Stimulated activated naive CD8-positive, alpha-beta T cell treated with anti-CD3 and anti-CD28 coated beads, Interleukin-15, amount 100 ng/mL, for 72 hours (primary cell): ENCODE data around the gene SCGB1A1.
"Not testable (repeated sequence)": the region's sequence is repeated elsewhere in the genome, so short reads cannot be mapped to it uniquely, and the experiment has no call there.

Experiments
- ATAC-seq: fragments of 150-1000 bp; cut with Tn5 transposase; 2 replicates; pipeline ENCODE4 v1.10.0; 2021; ENCODE audit warnings: mild to moderate bottlenecking, moderate library complexity
- DNase-seq, 2 donors: peaks; one replicate each; pipeline ENCODE4 v3.0.0; 2021 to 2022
- H3K27ac Mint-ChIP-seq, 2 donors: one replicate each; pipeline ENCODE4 v1.8.0; 2022; ENCODE audit warnings: mild to moderate bottlenecking in 2 of 2, mixed read lengths in 2 of 2, moderate library complexity in 2 of 2
- H3K27me3 Mint-ChIP-seq: one replicate; pipeline ENCODE4 v1.8.0; 2022; ENCODE audit warnings: mixed read lengths
- H3K4me1 Mint-ChIP-seq: one replicate; pipeline ENCODE4 v1.8.0; 2022; ENCODE audit warnings: mild to moderate bottlenecking, mixed read lengths
- H3K4me3 Mint-ChIP-seq, 2 donors: one replicate each; pipeline ENCODE4 v1.8.0; 2022; ENCODE audit warnings: mild to moderate bottlenecking in 2 of 2, mixed read lengths in 2 of 2, moderate library complexity in 1 of 2
- H3K9me3 Mint-ChIP-seq, 2 donors: one replicate each; pipeline ENCODE4 v1.8.0; 2022; ENCODE audit warnings: mixed read lengths in 2 of 2

The SCGB1A1 gene

DNA sequence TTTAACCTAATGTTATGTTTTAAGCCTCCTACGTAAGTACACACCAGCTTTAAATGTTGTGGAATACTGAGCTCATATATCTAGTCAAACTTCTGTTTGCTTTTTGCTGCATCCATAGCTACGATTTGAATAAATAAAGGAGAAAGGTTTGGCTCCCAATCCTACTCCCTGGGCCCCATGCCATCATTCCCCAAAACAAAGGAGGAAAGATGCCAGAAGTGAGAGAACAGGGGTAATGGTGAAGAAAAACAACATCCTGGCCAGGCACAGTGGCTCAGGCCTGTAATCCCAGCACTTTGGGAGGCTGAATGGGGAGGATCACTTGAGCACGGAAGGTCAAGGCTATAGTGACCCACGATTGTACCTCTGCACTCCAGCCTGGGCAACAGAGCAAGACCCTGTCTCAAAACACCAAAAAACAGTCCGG, 26.5 kb downstream of the SCGB1A1 start:
- DNase-seq (no peak), ATAC-seq (no peak)
- Mint-ChIP-seq H3K27ac (no peak overlapping the region), H3K4me3 (no peak overlapping the region), H3K4me1 (peaks cover 12% of the 10 kb centered on the region), H3K9me3 (no peaks in the 10 kb centered on the region), H3K27me3 (peaks cover 43% of the 10 kb centered on the region)

GRCh38 chr11:62446091-62446490, 27.3 kb downstream of the SCGB1A1 start:
- peaks cover 12% of the 10 kb centered on the region for H3K4me1 Mint-ChIP-seq
- H3K4me3 Mint-ChIP-seq, result no peak overlapping the region
- no peaks in the 10 kb centered on the region for H3K9me3 Mint-ChIP-seq
- peaks cover 43% of the 10 kb centered on the region for H3K27me3 Mint-ChIP-seq
- no peak for DNase-seq
- no peak for ATAC-seq
- H3K27ac Mint-ChIP-seq, result no peak overlapping the region

DNA sequence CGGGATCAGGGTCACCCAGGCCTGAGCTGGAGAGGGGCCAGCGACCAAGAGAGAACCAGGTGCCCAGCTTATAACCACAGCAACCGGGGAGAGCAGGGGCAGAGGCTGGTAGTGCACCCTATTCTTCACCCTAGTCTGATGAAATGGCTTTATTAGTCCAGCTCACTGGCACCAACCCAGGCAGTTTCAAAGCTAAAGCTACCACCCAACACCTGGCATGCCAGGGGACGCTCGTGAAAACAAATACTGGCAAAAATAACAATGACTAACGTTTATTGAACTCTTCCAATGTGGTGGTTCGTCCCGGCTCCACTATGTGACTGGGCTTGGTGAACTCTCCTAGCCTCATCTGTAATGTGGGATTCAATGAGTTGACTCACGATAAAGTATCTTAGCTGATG, 30.6 kb downstream of the SCGB1A1 start:
- Mint-ChIP-seq H3K4me3 (no peak overlapping the region), H3K27ac (no peak overlapping the region), H3K4me1 (peaks cover 3% of the 10 kb centered on the region), H3K9me3 (no peaks in the 10 kb centered on the region), H3K27me3 (peaks cover 34% of the 10 kb centered on the region)
- DNase-seq, result no peak
- ATAC-seq, result no peak

GRCh38 chr11:62449912-62450311, 31.1 kb downstream of the SCGB1A1 start:
- H3K27ac Mint-ChIP-seq, ATAC-seq, H3K4me1 Mint-ChIP-seq, H3K9me3 Mint-ChIP-seq, DNase-seq, H3K4me3 Mint-ChIP-seq: not testable (repeated sequence)
- H3K27me3 Mint-ChIP-seq, result peaks cover 30% of the 10 kb centered on the region

- Mint-ChIP-seq H3K4me1 (no peaks in the 10 kb centered on the region), H3K27ac (no peak overlapping the region), H3K4me3 (no peak overlapping the region), H3K9me3 (no peaks in the 10 kb centered on the region), H3K27me3 (peaks cover 26% of the 10 kb centered on the region)
- ATAC-seq (no peak), DNase-seq (no peak)
Observed at GRCh38 chr11:62450543-62451240, 31.9 kb downstream of the SCGB1A1 start.

DNA sequence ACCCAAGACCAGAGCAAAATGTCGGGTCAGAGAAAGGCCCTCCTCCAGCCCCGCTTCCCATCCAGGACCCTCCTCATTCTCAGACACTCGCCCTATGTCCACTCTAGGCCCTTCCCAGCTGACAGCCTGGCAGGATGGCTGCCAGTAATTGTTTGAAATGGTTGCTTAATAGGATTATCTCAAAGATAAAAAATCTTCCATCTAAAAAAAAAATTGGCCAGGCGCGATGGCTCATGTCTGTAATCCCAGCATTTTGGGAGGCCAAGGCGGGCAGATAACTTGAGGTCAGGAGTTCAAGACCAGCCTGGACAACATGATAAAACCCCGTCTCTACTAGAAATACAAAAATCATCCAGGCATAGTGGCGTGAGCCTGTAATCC, 32.4 kb downstream of the SCGB1A1 start:
- no peak overlapping the region for H3K27ac Mint-ChIP-seq
- DNase-seq, result no peak
- H3K9me3 Mint-ChIP-seq, result no peaks in the 10 kb centered on the region
- no peak overlapping the region for H3K4me3 Mint-ChIP-seq
- H3K4me1 Mint-ChIP-seq, result no peaks in the 10 kb centered on the region
- peaks cover 21% of the 10 kb centered on the region for H3K27me3 Mint-ChIP-seq
- no peak for ATAC-seq

GRCh38 chr11:62452261-62452660, 33.4 kb downstream of the SCGB1A1 start:
- Mint-ChIP-seq H3K4me3 (no peak overlapping the region), H3K9me3 (no peaks in the 10 kb centered on the region), H3K4me1 (no peaks in the 10 kb centered on the region), H3K27ac (no peak overlapping the region), H3K27me3 (peaks cover 13% of the 10 kb centered on the region)
- ATAC-seq (no peak), DNase-seq (no peak)

DNA sequence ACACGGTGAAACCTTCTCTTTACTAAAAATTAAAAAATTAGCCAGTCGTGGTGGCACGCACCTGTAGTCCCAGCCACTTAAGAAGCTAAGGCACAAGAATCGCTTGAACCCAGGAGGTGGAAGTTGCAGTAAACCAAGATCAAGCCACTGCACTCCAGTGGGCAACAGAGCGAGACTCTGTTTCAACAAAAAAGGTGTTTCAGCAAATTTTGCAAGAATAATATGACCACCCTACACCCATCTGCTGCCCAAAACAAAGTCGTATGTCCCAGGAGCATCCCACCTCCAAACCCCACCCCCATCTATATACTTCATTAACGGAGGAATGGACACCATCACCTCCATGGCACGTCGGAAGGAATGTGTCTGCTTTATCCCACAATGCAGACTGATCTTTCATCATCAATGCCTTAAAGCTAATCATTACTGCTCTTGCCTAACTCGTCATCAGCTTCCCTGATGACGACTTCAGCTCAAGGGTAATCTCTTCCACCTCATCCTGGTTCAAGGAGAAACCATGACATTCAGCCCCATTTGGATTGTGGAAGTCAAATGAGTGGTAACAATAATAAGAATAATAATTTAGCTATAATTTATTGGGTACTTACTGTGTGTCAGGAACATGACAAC, 34.1 kb downstream of the SCGB1A1 start:
- no peaks in the 10 kb centered on the region for H3K9me3 Mint-ChIP-seq
- DNase-seq, result no peak

GRCh38 chr11:62456630-62457029, 37.8 kb downstream of the SCGB1A1 start:
- Mint-ChIP-seq H3K27me3 (no peaks in the 10 kb centered on the region), H3K9me3 (no peaks in the 10 kb centered on the region), H3K4me1 (no peaks in the 10 kb centered on the region), H3K4me3 (no peak overlapping the region), H3K27ac (no peak overlapping the region)
- no peak for ATAC-seq
- no peak for DNase-seq

More for the DNA sequence above, 34.1 kb downstream of the SCGB1A1 start:
- Mint-ChIP-seq H3K27me3 (peaks cover 6% of the 10 kb centered on the region), H3K27ac (no peak overlapping the region), H3K4me1 (no peaks in the 10 kb centered on the region), H3K4me3 (no peak overlapping the region)
- ATAC-seq, result no peak

GRCh38 chr11:62457478-62457877, 38.6 kb downstream of the SCGB1A1 start:
- H3K9me3 Mint-ChIP-seq, result no peaks in the 10 kb centered on the region

DNA sequence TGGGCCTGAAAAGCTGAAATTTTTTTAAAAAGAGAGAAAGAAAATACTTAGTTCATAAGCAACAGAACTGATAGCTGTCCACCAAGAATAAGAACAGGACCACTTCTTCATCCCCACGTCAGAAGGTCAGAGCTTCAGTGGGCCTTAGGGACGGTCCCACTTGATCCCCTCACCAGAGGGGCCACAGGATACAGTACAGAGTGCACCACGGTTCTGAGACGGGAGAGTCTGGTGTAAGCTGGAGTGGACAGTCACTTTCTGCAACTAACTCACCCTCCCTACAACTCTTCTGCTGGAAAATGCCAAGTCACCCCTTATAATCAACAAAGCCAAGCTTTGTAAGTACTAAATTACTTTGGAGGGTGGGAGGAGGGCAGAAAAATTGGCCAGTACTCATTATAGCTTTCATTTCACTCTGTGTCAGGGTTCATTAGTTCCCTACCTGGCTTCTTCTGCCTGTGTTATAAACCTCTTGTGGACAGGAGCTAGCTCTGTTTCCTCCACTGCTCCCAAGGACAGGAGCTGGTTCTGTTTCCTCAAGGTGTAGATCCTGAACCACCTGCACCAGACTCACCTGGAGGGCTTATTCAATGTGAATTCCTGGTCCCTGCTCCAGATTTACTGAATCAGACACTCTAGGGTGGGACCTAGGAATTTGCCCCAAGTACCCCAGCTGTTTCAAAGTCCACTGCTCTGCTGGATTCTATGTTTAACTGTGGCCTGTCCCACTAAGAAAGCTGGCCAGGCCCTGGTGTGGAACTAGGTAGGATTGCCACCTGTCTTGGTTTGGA, 39.6 kb downstream of the SCGB1A1 start:
- Mint-ChIP-seq H3K27ac (no peak overlapping the region), H3K4me1 (no peaks in the 10 kb centered on the region), H3K27me3 (no peaks in the 10 kb centered on the region), H3K9me3 (no peaks in the 10 kb centered on the region), H3K4me3 (no peak overlapping the region)
- DNase-seq, result no peak
- ATAC-seq, result no peak

More at GRCh38 chr11:62457478-62457877, 38.6 kb downstream of the SCGB1A1 start:
- no peaks in the 10 kb centered on the region for H3K27me3 Mint-ChIP-seq
- H3K4me1 Mint-ChIP-seq, result no peaks in the 10 kb centered on the region
- no peak for DNase-seq
- no peak overlapping the region for H3K27ac Mint-ChIP-seq
- ATAC-seq, result no peak
- no peak overlapping the region for H3K4me3 Mint-ChIP-seq

DNA sequence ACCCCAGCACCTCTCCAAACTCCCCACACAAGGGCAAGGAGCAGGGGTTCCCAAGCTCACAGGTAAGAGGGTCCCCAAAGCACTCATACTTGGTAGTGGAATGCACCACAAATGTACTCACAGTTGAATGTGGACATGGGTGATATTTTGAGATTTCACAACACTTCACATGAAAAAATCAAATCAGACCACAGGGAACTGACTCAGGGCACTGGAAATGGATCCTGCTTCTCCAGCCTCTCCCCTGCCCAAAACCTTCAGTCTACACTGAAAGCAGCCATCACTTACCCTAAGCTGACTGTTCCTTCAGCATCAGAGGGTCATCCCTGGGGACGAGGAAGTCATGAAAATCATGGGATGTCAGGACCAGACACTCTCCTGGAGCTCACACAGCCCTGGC, 40.2 kb downstream of the SCGB1A1 start:
- ATAC-seq (no peak), DNase-seq (no peak)
- no peaks in the 10 kb centered on the region for H3K27me3 Mint-ChIP-seq
- H3K27ac Mint-ChIP-seq, result no peak overlapping the region
- no peak overlapping the region for H3K4me3 Mint-ChIP-seq
- no peaks in the 10 kb centered on the region for H3K4me1 Mint-ChIP-seq
- no peaks in the 10 kb centered on the region for H3K9me3 Mint-ChIP-seq

- ATAC-seq (no peak), DNase-seq (no peak)
- Mint-ChIP-seq H3K4me3 (no peak overlapping the region), H3K27ac (peak overlapping the region in 1 of 2 donors; percentile 34), H3K27me3 (no peaks in the 10 kb centered on the region), H3K9me3 (no peaks in the 10 kb centered on the region), H3K4me1 (no peaks in the 10 kb centered on the region)
Observed at GRCh38 chr11:62461740-62462507, 43.1 kb downstream of the SCGB1A1 start.

DNA sequence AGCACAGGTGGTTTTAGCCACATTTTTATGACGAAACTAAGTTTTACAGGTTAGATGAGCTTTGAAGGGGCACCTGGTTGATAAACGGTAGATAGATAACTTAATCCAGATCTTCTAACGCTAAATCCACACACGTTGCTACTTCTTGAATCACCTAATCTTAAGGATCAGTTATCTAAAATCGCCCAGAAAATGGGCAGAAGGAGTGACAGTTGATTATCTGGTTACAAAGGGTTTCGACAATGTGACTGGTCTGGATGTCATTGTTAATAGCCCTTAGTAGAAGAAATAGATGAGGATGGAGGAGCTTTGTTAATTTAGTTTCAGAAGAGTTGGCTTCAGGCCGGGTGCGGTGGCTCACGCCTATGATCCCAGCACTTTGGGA, 43.7 kb downstream of the SCGB1A1 start:
- no peak overlapping the region for H3K4me3 Mint-ChIP-seq

DNA sequence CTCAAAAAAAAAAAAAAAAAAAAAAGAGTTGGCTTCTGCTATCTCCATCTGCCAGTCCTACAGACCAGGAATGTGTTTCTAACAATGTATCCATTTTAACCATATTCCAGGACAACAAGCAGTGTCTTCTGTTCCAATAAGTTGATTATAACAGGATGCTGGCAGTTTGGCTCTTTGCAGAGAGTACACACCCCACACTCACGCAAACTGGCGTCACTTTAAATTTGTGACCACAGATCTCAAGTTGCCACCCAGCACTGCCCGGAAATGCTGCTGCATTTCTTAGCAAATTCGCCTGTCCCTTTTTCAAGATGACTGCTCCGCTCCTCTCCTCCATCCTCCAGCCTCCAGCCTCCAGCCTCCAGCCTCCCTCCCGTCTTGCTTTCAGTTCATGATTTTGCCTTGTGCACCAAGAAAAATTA, 44.3 kb downstream of the SCGB1A1 start:
- DNase-seq (no peak), ATAC-seq (no peak)
- H3K4me1 Mint-ChIP-seq, result no peaks in the 10 kb centered on the region
- no peaks in the 10 kb centered on the region for H3K27me3 Mint-ChIP-seq
- no peaks in the 10 kb centered on the region for H3K9me3 Mint-ChIP-seq
- H3K27ac Mint-ChIP-seq, result peak overlapping the region in 1 of 2 donors; percentile 48
- H3K4me3 Mint-ChIP-seq, result no peak overlapping the region

More for the DNA sequence above, 43.7 kb downstream of the SCGB1A1 start:
- DNase-seq (no peak), ATAC-seq (no peak)
- H3K4me1 Mint-ChIP-seq, result no peaks in the 10 kb centered on the region
- no peaks in the 10 kb centered on the region for H3K27me3 Mint-ChIP-seq
- no peaks in the 10 kb centered on the region for H3K9me3 Mint-ChIP-seq
- H3K27ac Mint-ChIP-seq, result no peak overlapping the region
